HCT116 (cell line): Measurements from ENCODE around the gene INPP4A. TPM values are rescaled to one million over a fixed set of nuclear protein-coding genes. Genes with fewer than 3 reads are reported as not detected.

Experiments
- ATAC-seq: fragments of 200-7000 bp; cut with Tn5 transposase; 2 replicates; pipeline ENCODE4 v1.9.1; 2020; ENCODE audit warnings: mild to moderate bottlenecking, moderate library complexity
- BruUV-seq: library from RNA; stranded (reverse); fragments of 400-500 nt; replicated peaks from 2 replicates; lab custom pipeline; 2021; lab: Mats Ljungman, UMichigan
- CTCF ChIA-PET: fragments of 300-600 bp; sonication (Branson Sonifier 250); formaldehyde crosslinking; loops from one replicate; lab custom pipeline; 2021; ENCODE audit warnings: antibody characterized with exemption; lab: Charles Lee
- POLR2A ChIA-PET: fragments of 300-600, 350-600 bp; sonication (Branson Sonifier 250); formaldehyde crosslinking; loops from one replicate; lab custom pipeline; 2021; ENCODE audit warnings: antibody characterized with exemption; lab: Charles Lee
- RAD21 ChIA-PET, 2 experiments: fragments of 300-600 bp; sonication (Branson Sonifier 250); formaldehyde crosslinking; loops; one replicate each; lab custom pipeline; 2023; ENCODE audit warnings: low total read pairs in 2 of 2; ENCODE audit not compliant: uncharacterized antibody in 2 of 2, unreplicated experiment in 2 of 2, low non-redundant PET in 1 of 2; lab: Charles Lee
- DNase-seq: peaks from one replicate; pipeline ENCODE4 v3.0.0-alpha.2; 2010; ENCODE audit warnings: low read depth, low spot score
- H2AFZ ChIP-seq: fragments of 200-600 bp; shearing (Covaris generic), sonication (generic); 2 replicates; pipeline ENCODE4 v1.6.1; 2017; ENCODE audit warnings: low read depth, mixed run types, mixed read lengths, antibody characterized with exemption, low read length; ENCODE audit not compliant: poor library complexity, severe bottlenecking
- H3K27ac ChIP-seq: 2 replicates; pipeline ENCODE4 v1.5.1; 2012; ENCODE audit warnings: low read depth, low read length
- H3K27me3 ChIP-seq: fragments of 200-600 bp; sonication (generic); 2 replicates; pipeline ENCODE4 v1.6.1; 2016; ENCODE audit warnings: mixed run types, low read length, mixed read lengths; ENCODE audit not compliant: insufficient read depth
- H3K36me3 ChIP-seq, 2 experiments: fragments of 200-500 bp in 1 of 2; fragments of 200-600 bp in 1 of 2; sonication (Bioruptor generic) in 1 of 2; sonication (generic) in 1 of 2; 2 replicates each; pipeline versions ENCODE4 v1.5.1 to v1.6.1; 2014 to 2016; ENCODE audit warnings: low read length in 2 of 2, inconsistent platforms in 1 of 2, mixed read lengths in 1 of 2, mixed run types in 1 of 2; ENCODE audit not compliant: insufficient read depth in 2 of 2, control insufficient read depth in 1 of 2
- H3K4me1 ChIP-seq, 2 experiments: fragments of 200-600 bp in 1 of 2; sonication (generic) in 1 of 2; 2 replicates each; pipeline versions ENCODE4 v1.5.1 to v1.6.1; 2012 to 2017; ENCODE audit warnings: low read length in 2 of 2, inconsistent platforms in 1 of 2, mild to moderate bottlenecking in 1 of 2, mixed read lengths in 1 of 2, mixed run types in 1 of 2, moderate library complexity in 1 of 2; ENCODE audit not compliant: insufficient read depth in 2 of 2, control insufficient read depth in 1 of 2
- H3K4me2 ChIP-seq: fragments of 200-600 bp; sonication (generic); 2 replicates; pipeline ENCODE4 v1.6.1; 2017; ENCODE audit warnings: mixed run types, low read length, mixed read lengths
- H3K4me3 ChIP-seq, 2 experiments: fragments of 200-600 bp in 1 of 2; sonication (generic) in 1 of 2; replicated peaks in 1 of 2; 2 replicates each; pipeline ENCODE4 v1.5.1; 2011 to 2016; ENCODE audit warnings: low read length in 2 of 2, control low read depth in 1 of 2, low read depth in 1 of 2, mild to moderate bottlenecking in 1 of 2, mixed read lengths in 1 of 2, mixed run types in 1 of 2
- H3K79me2 ChIP-seq: fragments of 200-600 bp; sonication (generic); 2 replicates; pipeline ENCODE4 v1.6.1; 2017; ENCODE audit warnings: mild to moderate bottlenecking, mixed run types, low read length, moderate library complexity, mixed read lengths; ENCODE audit not compliant: insufficient read depth
- H3K9ac ChIP-seq: fragments of 200-600 bp; sonication (generic); 2 replicates; pipeline ENCODE4 v1.6.1; 2016; ENCODE audit warnings: low read length, mixed read lengths
- H3K9me2 ChIP-seq: fragments of 200-600 bp; sonication (generic), shearing (Covaris generic); 2 replicates; pipeline ENCODE4 v1.6.1; 2017; ENCODE audit warnings: mixed run types, mild to moderate bottlenecking, moderate library complexity; ENCODE audit not compliant: insufficient read depth
- H3K9me3 ChIP-seq, 2 experiments: fragments of 200-500 bp in 1 of 2; fragments of 200-600 bp in 1 of 2; sonication (Bioruptor generic) in 1 of 2; sonication (generic) in 1 of 2; 2 replicates each; pipeline ENCODE4 v1.6.1; 2014 to 2017; ENCODE audit warnings: low read length in 2 of 2, mixed read lengths in 2 of 2, inconsistent platforms in 1 of 2, low read depth in 1 of 2, mild to moderate bottlenecking in 1 of 2, mixed run types in 1 of 2, moderate library complexity in 1 of 2; ENCODE audit not compliant: control insufficient read depth in 1 of 2, insufficient read depth in 1 of 2
- H4K20me1 ChIP-seq: fragments of 200-600 bp; sonication (generic), shearing (Covaris generic); 2 replicates; pipeline ENCODE4 v1.6.1; 2017; ENCODE audit warnings: mixed run types, mild to moderate bottlenecking, moderate library complexity; ENCODE audit not compliant: insufficient read depth
- ELF1 ChIP-seq: IDR thresholded peaks from 2 replicates; pipeline ENCODE4 v1.6.1; 2012; ENCODE audit warnings: low read depth, borderline replicate concordance
- EZH2phosphoT487 ChIP-seq: fragments of 200-600 bp; IDR thresholded peaks from 2 replicates; pipeline ENCODE4 v1.6.1; 2018; ENCODE audit warnings: antibody characterized with exemption, borderline replicate concordance
- intact Hi-C: fragments of 100-400 bp; cut with micrococcal nuclease; formaldehyde crosslinking; loops from 2 replicates; pipeline ENCODE4 v1.10.0; 2022
- total RNA-seq: library from RNA; stranded (reverse); gene quantifications from one replicate; pipeline ENCODE4 v1.2.1, GENCODE V29; 2021; ENCODE audit not compliant: unreplicated experiment
- TF ChIP-seq, protein P1 (sequence below): IDR thresholded peaks from 2 replicates; pipeline ENCODE4 v1.6.1; 2012; ENCODE audit warnings: low read depth
- TF ChIP-seq, protein P2 (sequence below): IDR thresholded peaks from 2 replicates; pipeline ENCODE4 v1.6.1; 2012

INPP4A gene
- total RNA-seq, 1 experiment from 2014 or later, result 18.5 TPM

- CTCF ChIA-PET, result no interaction called here
- H3K27ac ChIP-seq, result no peak overlapping the region
- no peaks in the 10 kb centered on the region for H3K27me3 ChIP-seq
- intact Hi-C loops, result no loop called here
- POLR2A ChIA-PET, result no interaction called here
- no peak for ATAC-seq
- no peak overlapping the region for H3K9ac ChIP-seq
- no peaks in the 10 kb centered on the region for H3K36me3 ChIP-seq
- H3K4me1 ChIP-seq, result peaks cover 7 to 19% of the 10 kb centered on the region in 2 experiments
- no TSS peak for BruUV-seq
- H3K9me2 ChIP-seq, result no peaks in the 10 kb centered on the region
- TF ChIP-seq EZH2phosphoT487 (no peak), ELF1 (no peak)
- TF ChIP-seq, protein P1, sequence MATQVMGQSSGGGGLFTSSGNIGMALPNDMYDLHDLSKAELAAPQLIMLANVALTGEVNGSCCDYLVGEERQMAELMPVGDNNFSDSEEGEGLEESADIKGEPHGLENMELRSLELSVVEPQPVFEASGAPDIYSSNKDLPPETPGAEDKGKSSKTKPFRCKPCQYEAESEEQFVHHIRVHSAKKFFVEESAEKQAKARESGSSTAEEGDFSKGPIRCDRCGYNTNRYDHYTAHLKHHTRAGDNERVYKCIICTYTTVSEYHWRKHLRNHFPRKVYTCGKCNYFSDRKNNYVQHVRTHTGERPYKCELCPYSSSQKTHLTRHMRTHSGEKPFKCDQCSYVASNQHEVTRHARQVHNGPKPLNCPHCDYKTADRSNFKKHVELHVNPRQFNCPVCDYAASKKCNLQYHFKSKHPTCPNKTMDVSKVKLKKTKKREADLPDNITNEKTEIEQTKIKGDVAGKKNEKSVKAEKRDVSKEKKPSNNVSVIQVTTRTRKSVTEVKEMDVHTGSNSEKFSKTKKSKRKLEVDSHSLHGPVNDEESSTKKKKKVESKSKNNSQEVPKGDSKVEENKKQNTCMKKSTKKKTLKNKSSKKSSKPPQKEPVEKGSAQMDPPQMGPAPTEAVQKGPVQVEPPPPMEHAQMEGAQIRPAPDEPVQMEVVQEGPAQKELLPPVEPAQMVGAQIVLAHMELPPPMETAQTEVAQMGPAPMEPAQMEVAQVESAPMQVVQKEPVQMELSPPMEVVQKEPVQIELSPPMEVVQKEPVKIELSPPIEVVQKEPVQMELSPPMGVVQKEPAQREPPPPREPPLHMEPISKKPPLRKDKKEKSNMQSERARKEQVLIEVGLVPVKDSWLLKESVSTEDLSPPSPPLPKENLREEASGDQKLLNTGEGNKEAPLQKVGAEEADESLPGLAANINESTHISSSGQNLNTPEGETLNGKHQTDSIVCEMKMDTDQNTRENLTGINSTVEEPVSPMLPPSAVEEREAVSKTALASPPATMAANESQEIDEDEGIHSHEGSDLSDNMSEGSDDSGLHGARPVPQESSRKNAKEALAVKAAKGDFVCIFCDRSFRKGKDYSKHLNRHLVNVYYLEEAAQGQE, result no peak
- TF ChIP-seq, protein P2, sequence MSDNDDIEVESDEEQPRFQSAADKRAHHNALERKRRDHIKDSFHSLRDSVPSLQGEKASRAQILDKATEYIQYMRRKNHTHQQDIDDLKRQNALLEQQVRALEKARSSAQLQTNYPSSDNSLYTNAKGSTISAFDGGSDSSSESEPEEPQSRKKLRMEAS, result no peak
- H3K79me2 ChIP-seq, result peaks cover 16% of the 10 kb centered on the region; the same call in 1 of the 2 replicates
- H3K4me2 ChIP-seq, result no peak overlapping the region
- no peak overlapping the region for H2AFZ ChIP-seq
- H4K20me1 ChIP-seq, result no peaks in the 10 kb centered on the region
- no peaks in the 10 kb centered on the region for H3K9me3 ChIP-seq
- RAD21 ChIA-PET, result no interaction called here
- H3K4me3 ChIP-seq, result no peak overlapping the region
- no peak for DNase-seq
These were observed 26.2 kb downstream of the INPP4A start for GRCh38 chr2:98470851-98471255.
